ENCODE results near the gene LTC4S.

- TF ChIP-seq CTCF (IDR thresholded peaks at IDR 0.05), result no peak
- peak in 1 of 2 donors; percentile 3 for TF ChIP-seq POLR2AphosphoS5 (IDR thresholded peaks at IDR 0.05)
- no peak for TF ChIP-seq POLR2A (IDR thresholded peaks at IDR 0.05)
Observed at GRCh38 chr5:179819296-179820126, 25.7 kb downstream of the LTC4S start.
